K562 (cell line): ENCODE measurements around the gene FCGR3A.
"Not testable (repeated sequence)": the region's sequence is repeated elsewhere in the genome, so short reads cannot be mapped to it uniquely, and the experiment has no call there.

Experiments used
- CC2D1A ChIP-seq: fragments of 450-650 bp; IDR thresholded peaks from 2 replicates; pipeline ENCODE4 v1.6.1; 2017; ENCODE audit warnings: mild to moderate bottlenecking
- EP400 ChIP-seq: fragments of 450-650 bp; IDR thresholded peaks from 2 replicates; pipeline ENCODE4 v1.6.1; 2017; ENCODE audit warnings: antibody characterized with exemption, mild to moderate bottlenecking, moderate library complexity
- HCFC1 ChIP-seq: IDR thresholded peaks from 2 replicates; pipeline ENCODE4 v1.6.1; 2012; ENCODE audit warnings: low read depth, low read length, improper control_type of control experiment
- RBBP5 ChIP-seq: fragments of 200-600 bp; sonication (generic); IDR thresholded peaks from 2 replicates; pipeline ENCODE4 v1.6.1; 2012; ENCODE audit warnings: borderline replicate concordance, mild to moderate bottlenecking, low read length, control low read depth, inconsistent platforms; ENCODE audit not compliant: insufficient read depth, poor library complexity, severe bottlenecking
- RHOXF2B ChIP-seq: fragments of 250-450 bp; sonication (Bioruptor Pico); conservative IDR thresholded peaks from 2 replicates; pipeline ENCODE4 v1.5.1; 2021
- TCFL5 ChIP-seq: fragments of 250-450 bp; sonication (Bioruptor Pico); conservative IDR thresholded peaks from 2 replicates; pipeline ENCODE4 v1.6.1; 2021; ENCODE audit warnings: mild to moderate bottlenecking, moderate library complexity, matching md5 sums
- ZNF165 ChIP-seq: fragments of 250-450 bp; sonication (Bioruptor Pico); IDR thresholded peaks from 2 replicates; pipeline ENCODE4 v1.4.0; 2020; ENCODE audit warnings: borderline replicate concordance
- TF ChIP-seq, protein P1 (sequence below): sonication (generic); formaldehyde crosslinking; IDR thresholded peaks from 2 replicates; pipeline ENCODE4 v1.8.1; 2022; ENCODE audit warnings: missing genetic modification reagents
- TF ChIP-seq, protein P2 (sequence below), 2 experiments: fragments of 450-650 bp in 1 of 2; sonication (generic) in 1 of 2; formaldehyde crosslinking; conservative IDR thresholded peaks; 2 replicates each; pipeline versions ENCODE4 v1.4.0 to v1.8.1; 2020 to 2022; ENCODE audit warnings: mild to moderate bottlenecking in 1 of 2, missing genetic modification reagents in 1 of 2
- TF ChIP-seq, protein P3 (sequence below), 3 experiments: IDR thresholded peaks in 2 of 3; conservative IDR thresholded peaks in 1 of 3; 2 replicates each; pipeline ENCODE4 v1.5.1; 2011 to 2012; ENCODE audit warnings: low read length in 3 of 3, mild to moderate bottlenecking in 3 of 3, control low read depth in 2 of 3, improper control_type of control experiment in 1 of 3, inconsistent platforms in 1 of 3, low read depth in 1 of 3, mixed read lengths in 1 of 3, moderate library complexity in 1 of 3; ENCODE audit not compliant: insufficient read depth in 2 of 3
- TF ChIP-seq, protein P4 (sequence below): sonication (generic); formaldehyde crosslinking; IDR thresholded peaks from 2 replicates; pipeline ENCODE4 v1.8.1; 2023; ENCODE audit warnings: mild to moderate bottlenecking, missing genetic modification reagents
- TF ChIP-seq, protein P5 (sequence below), 2 experiments: IDR thresholded peaks; 2 replicates each; pipeline ENCODE4 v1.6.1; 2012; ENCODE audit warnings: improper control_type of control experiment in 2 of 2, low read depth in 2 of 2, low read length in 2 of 2, borderline replicate concordance in 1 of 2

DNA sequence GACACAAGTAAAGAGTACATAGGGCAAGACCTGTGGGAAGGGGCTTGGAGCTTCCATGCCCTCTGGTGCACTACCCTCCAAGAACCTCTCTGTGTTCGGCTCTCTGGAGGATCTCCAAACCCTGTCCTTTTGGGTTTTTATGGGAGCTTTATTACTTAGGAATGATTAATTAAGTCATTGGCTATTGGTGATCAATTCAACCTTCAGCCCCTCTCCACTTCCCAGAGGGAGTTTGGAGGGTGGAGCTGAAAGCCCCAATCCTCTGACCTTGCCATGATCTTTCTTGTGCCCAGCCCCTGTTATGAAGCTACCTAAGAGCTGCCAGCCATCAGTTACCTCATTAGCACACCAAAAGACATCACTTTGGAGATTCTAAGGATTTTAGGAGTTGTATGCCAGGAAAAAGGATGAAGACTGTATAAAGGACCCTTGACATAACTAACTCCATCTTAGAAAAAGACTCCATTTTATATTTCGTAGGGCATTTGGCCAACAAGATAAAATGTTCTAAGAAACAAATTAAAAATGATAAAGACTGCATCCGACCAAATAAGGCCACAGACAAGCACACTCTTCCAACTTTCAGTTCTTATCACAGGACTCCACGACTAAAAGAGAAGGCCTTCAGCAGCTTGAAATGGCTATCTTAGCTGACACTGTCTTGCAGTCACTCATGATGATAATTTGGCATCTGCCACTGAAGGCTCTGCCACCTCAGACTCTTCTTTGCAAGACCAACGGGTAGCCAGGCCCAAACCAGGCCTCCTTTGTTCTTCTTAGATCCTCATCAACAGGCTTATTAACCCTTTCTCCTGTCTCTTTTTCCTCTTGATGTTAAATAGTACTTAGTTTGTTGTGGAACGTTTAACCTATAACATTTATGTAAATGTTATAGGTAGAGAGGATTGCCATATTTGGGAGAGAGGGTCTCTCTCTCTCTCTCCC is 8.2 kb upstream of the FCGR3A start:
- not testable (repeated sequence) for TF ChIP-seq CC2D1A; EP400; RHOXF2B; HCFC1; TCFL5; ZNF165 (CRISPR knock-in tag); RBBP5
- TF ChIP-seq, protein P1, sequence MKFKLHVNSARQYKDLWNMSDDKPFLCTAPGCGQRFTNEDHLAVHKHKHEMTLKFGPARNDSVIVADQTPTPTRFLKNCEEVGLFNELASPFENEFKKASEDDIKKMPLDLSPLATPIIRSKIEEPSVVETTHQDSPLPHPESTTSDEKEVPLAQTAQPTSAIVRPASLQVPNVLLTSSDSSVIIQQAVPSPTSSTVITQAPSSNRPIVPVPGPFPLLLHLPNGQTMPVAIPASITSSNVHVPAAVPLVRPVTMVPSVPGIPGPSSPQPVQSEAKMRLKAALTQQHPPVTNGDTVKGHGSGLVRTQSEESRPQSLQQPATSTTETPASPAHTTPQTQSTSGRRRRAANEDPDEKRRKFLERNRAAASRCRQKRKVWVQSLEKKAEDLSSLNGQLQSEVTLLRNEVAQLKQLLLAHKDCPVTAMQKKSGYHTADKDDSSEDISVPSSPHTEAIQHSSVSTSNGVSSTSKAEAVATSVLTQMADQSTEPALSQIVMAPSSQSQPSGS (CRISPR knock-in tag) = not testable (repeated sequence)
- TF ChIP-seq, protein P2, sequence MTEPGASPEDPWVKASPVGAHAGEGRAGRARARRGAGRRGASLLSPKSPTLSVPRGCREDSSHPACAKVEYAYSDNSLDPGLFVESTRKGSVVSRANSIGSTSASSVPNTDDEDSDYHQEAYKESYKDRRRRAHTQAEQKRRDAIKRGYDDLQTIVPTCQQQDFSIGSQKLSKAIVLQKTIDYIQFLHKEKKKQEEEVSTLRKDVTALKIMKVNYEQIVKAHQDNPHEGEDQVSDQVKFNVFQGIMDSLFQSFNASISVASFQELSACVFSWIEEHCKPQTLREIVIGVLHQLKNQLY (CRISPR knock-in tag; conservative IDR thresholded peaks at IDR 0.05) = not testable (repeated sequence)
- TF ChIP-seq, protein P3, sequence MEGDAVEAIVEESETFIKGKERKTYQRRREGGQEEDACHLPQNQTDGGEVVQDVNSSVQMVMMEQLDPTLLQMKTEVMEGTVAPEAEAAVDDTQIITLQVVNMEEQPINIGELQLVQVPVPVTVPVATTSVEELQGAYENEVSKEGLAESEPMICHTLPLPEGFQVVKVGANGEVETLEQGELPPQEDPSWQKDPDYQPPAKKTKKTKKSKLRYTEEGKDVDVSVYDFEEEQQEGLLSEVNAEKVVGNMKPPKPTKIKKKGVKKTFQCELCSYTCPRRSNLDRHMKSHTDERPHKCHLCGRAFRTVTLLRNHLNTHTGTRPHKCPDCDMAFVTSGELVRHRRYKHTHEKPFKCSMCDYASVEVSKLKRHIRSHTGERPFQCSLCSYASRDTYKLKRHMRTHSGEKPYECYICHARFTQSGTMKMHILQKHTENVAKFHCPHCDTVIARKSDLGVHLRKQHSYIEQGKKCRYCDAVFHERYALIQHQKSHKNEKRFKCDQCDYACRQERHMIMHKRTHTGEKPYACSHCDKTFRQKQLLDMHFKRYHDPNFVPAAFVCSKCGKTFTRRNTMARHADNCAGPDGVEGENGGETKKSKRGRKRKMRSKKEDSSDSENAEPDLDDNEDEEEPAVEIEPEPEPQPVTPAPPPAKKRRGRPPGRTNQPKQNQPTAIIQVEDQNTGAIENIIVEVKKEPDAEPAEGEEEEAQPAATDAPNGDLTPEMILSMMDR (IDR thresholded peaks at IDR 0.05 in 2 of 3, conservative IDR thresholded peaks at IDR 0.05 in 1 of 3; ENCODE audit: insufficient read depth in 2 of 3, low read depth in 1 of 3, low read length in 3 of 3) = not testable (repeated sequence)
- TF ChIP-seq, protein P4, sequence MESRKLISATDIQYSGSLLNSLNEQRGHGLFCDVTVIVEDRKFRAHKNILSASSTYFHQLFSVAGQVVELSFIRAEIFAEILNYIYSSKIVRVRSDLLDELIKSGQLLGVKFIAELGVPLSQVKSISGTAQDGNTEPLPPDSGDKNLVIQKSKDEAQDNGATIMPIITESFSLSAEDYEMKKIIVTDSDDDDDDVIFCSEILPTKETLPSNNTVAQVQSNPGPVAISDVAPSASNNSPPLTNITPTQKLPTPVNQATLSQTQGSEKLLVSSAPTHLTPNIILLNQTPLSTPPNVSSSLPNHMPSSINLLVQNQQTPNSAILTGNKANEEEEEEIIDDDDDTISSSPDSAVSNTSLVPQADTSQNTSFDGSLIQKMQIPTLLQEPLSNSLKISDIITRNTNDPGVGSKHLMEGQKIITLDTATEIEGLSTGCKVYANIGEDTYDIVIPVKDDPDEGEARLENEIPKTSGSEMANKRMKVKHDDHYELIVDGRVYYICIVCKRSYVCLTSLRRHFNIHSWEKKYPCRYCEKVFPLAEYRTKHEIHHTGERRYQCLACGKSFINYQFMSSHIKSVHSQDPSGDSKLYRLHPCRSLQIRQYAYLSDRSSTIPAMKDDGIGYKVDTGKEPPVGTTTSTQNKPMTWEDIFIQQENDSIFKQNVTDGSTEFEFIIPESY = not testable (repeated sequence)
- TF ChIP-seq, protein P5, sequence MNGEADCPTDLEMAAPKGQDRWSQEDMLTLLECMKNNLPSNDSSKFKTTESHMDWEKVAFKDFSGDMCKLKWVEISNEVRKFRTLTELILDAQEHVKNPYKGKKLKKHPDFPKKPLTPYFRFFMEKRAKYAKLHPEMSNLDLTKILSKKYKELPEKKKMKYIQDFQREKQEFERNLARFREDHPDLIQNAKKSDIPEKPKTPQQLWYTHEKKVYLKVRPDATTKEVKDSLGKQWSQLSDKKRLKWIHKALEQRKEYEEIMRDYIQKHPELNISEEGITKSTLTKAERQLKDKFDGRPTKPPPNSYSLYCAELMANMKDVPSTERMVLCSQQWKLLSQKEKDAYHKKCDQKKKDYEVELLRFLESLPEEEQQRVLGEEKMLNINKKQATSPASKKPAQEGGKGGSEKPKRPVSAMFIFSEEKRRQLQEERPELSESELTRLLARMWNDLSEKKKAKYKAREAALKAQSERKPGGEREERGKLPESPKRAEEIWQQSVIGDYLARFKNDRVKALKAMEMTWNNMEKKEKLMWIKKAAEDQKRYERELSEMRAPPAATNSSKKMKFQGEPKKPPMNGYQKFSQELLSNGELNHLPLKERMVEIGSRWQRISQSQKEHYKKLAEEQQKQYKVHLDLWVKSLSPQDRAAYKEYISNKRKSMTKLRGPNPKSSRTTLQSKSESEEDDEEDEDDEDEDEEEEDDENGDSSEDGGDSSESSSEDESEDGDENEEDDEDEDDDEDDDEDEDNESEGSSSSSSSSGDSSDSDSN (IDR thresholded peaks at IDR 0.05; ENCODE audit: borderline replicate concordance in 1 of 2, low read depth in 2 of 2, low read length in 2 of 2) = not testable (repeated sequence)
